Measurements from ENCODE around the gene APOF.
"Not testable (repeated sequence)": the region's sequence is repeated elsewhere in the genome, so short reads cannot be mapped to it uniquely, and the experiment has no call there.

The APOF gene, protein sequence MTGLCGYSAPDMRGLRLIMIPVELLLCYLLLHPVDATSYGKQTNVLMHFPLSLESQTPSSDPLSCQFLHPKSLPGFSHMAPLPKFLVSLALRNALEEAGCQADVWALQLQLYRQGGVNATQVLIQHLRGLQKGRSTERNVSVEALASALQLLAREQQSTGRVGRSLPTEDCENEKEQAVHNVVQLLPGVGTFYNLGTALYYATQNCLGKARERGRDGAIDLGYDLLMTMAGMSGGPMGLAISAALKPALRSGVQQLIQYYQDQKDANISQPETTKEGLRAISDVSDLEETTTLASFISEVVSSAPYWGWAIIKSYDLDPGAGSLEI

DNA sequence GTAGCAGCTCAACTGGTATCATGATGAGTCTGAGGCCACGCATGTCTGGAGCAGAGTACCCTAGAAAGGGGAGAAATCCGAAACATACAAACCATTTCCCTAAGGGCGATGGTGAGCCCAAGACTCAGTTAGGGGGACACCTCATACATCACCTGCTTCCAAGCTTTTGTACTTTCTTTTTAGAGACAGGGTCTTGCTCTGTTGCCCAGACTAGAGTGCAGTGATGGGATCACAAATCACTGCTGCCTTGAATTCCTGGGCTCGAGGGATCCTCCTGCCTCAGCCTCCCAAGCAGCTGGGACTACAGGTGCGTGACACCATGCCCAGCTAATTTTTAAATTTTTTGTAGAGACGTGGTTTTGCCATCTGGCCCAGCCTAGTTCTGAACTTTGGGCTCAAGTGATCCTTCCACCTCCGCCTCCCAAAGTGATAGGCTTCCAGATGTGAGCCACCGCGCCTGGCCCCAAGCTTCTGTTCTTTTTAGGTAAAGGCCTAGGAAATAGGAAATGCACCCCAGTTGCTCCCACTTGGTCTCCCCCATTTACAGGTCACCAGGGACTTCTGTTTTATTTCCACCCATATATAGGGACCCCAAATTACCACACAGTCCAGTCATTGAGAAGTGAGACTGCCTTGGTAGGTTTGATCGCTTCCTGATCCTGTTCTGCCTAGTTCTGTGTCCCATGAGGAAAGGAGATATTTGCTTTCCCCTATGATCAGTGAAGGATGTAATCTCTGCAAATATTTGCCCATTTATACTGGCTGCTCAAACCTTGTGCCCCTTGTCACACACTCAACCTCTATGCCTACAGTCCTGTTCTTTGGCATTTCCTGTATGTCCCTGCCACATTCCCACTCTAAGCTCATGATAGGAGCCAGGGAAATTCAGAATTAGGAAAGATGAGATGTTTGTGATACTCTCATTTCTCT is at the start of gene APOF:
Gene APOF (minus strand): TSS at position 728 of the 930 bp plus-strand sequence. CDS start 112 bp downstream, at position 616.
- in situ Hi-C loops (cut with MboI; ENCODE audit: low sequenced_read_pairs), result no loop called here

GRCh38 chr12:56411781-56412639 is 49.4 kb upstream of the APOF start:
- in situ Hi-C loops (cut with MboI; ENCODE audit: low sequenced_read_pairs), result no loop called here

DNA sequence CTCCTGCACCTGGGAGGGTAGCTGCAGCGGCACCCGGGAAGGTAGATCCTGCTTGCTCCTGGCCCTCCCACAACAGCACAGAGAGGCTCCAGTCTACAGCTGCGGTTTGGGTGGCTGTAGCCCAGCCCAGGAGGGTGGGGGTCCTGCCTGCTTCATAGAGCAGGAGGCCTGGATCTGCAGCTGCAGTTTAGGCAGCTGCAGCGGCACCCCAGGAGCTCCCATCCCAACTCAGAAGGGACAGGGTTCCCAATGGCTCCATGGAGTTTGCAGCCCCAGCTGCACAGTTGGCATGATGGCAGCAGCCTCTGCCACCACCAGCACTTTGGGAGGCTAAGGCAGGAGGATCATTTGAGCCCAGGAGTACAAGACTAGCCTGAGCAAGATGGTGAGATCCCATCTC is 48.1 kb upstream of the APOF start:
- in situ Hi-C loops (cut with MboI; ENCODE audit: low sequenced_read_pairs), result no loop called here

DNA sequence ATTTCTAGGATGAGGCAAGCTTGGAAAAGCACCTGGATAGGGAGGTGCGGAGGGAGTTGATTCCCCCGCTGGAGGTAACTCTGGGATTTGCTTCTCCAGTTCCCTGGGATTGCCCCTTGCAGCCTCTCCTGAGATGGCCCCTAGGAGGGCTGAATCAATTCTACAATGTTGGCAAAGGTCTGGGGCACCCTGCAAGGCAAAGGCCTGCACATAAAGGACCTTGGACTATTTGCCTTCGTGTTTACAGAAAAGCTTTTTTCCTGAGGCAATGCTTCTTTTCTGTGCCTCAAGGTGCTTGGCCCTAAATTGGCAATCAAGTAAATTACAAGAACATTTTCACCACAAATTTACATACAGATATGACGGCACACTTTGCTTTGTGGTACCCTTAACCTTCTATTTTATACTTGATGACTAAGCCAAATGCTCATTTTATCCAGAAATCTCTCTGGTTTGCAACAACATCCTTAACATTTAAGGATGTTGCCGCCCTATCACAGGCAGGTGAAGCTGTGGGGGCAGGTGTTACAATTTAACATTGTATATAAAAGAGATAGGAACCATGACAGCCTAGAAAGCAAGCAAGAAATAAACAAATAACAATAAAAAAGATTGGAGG is 46.3 kb upstream of the APOF start:
- in situ Hi-C loops (cut with MboI; ENCODE audit: low sequenced_read_pairs), result no loop called here

- in situ Hi-C loops (cut with MboI; ENCODE audit: low sequenced_read_pairs), result not testable (repeated sequence)
These were observed 41.6 kb upstream of the APOF start for GRCh38 chr12:56404227-56404626.

GRCh38 chr12:56401612-56402011 is 39.0 kb upstream of the APOF start:
- in situ Hi-C loops (cut with MboI; ENCODE audit: low sequenced_read_pairs), result not testable (repeated sequence)

- in situ Hi-C loops (cut with MboI; ENCODE audit: low sequenced_read_pairs), result not testable (repeated sequence)
These were observed 38.5 kb upstream of the APOF start for GRCh38 chr12:56401125-56401524.

GRCh38 chr12:56399466-56399865 is 36.8 kb upstream of the APOF start:
- in situ Hi-C loops (cut with MboI; ENCODE audit: low sequenced_read_pairs), result not testable (repeated sequence)

- in situ Hi-C loops (cut with MboI; ENCODE audit: low sequenced_read_pairs), result no loop called here
These were observed 35.7 kb upstream of the APOF start for GRCh38 chr12:56398324-56398723.

DNA sequence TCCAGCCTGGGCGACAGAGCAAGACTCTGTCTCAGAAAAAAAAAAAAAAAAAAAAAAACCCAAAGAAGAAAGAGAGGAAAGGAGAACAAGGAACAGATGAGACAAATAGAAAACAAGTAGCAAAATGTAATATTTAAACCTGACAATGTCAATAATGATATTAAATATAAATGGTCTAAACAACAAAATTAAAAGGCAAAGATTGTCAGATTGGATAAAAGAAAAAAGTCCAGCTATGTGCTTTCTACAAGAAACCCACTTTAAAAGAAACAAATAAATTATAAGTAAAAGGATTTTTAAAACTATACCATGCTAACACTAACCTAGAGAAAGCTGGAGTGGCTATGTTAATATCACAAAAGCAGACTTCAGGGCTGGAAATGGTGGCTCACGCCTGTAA is 29.7 kb upstream of the APOF start:
- in situ Hi-C loops (cut with MboI; ENCODE audit: low sequenced_read_pairs), result no loop called here

GRCh38 chr12:56391721-56392120 is 29.1 kb upstream of the APOF start:
- in situ Hi-C loops (cut with MboI; ENCODE audit: low sequenced_read_pairs), result no loop called here

GRCh38 chr12:56389412-56389811 is 26.8 kb upstream of the APOF start:
- in situ Hi-C loops (cut with MboI; ENCODE audit: low sequenced_read_pairs), result no loop called here

- in situ Hi-C loops (cut with MboI; ENCODE audit: low sequenced_read_pairs), result no loop called here
These were observed 24.6 kb upstream of the APOF start for GRCh38 chr12:56387152-56387736.

GRCh38 chr12:56385873-56386272 is 23.2 kb upstream of the APOF start:
- in situ Hi-C loops (cut with MboI; ENCODE audit: low sequenced_read_pairs), result no loop called here

- in situ Hi-C loops (cut with MboI; ENCODE audit: low sequenced_read_pairs), result no loop called here
These were observed 20.0 kb upstream of the APOF start for GRCh38 chr12:56382611-56383010.

DNA sequence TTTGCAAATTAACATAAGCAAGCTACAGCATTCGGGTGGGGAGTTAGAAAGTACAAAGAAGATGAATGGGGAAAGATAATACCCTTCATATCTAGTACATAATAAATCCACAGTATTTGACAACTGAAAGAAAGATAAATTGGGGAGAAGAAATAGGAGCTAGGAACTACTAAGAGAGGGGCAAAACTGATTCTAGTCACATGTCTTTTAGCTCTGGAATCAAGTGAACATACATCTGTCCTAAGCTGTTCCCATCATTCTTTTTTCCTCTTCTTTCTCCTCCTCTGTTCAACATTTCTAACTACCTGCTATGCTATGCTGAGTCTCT is 15.3 kb upstream of the APOF start:
- in situ Hi-C loops (cut with MboI; ENCODE audit: low sequenced_read_pairs), result no loop called here

DNA sequence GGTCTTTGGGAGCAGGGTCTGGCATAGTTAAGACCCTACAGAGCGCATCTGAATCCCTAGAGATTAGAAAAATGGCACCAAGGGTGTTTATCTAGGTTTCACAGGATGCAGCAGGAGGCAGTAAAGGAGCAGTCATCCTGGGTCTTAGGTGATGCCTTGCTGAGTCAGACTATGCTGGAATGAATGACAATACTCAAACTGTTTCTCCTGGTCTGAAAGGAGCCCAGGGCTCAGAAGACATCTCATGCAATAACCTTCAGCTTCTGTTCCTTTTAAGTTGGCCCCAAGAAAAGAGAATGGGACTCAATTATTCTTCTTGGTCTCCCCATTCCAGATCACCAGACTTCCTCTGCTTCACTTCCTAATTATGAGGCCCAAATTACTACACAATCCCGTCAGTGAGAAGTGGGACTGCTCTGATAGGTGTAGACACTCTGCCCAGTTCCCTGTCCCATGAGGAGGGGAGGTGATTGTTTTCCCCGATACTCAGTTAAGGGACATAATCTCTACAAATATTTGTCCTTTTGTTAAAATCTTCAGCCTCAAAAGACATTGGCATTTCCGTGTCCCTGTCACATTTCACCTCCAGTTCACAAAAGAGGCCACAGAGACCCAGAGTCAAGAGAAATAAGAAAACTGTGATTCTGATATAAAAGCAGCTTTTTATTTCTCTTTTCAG is 14.8 kb upstream of the APOF start:
- in situ Hi-C loops (cut with MboI; ENCODE audit: low sequenced_read_pairs), result no loop called here

GRCh38 chr12:56375598-56376434 is 13.2 kb upstream of the APOF start:
- in situ Hi-C loops (cut with MboI; ENCODE audit: low sequenced_read_pairs), result no loop called here
